ENCODE results near the gene ETS1.

ETS1 gene

GRCh38 chr11:128525411-128526243 is 61.7 kb downstream of the ETS1 start:
- Histone ChIP-seq H3K4me3 (ENCODE audit: low read depth, low read length) (no peak overlapping the region), H3K27ac (ENCODE audit: extremely low read depth, low read depth, low read length) (no peak overlapping the region), H3K36me3 (ENCODE audit: control insufficient read depth in 2 of 2, insufficient read depth in 1 of 2, low read length in 2 of 2) (no peaks in the 10 kb centered on the region), H3K9me3 (ENCODE audit: control insufficient read depth, insufficient read depth, low read depth, low read length) (no peaks in the 10 kb centered on the region), H3K4me1 (ENCODE audit: control insufficient read depth, insufficient read depth, low read length) (peaks cover 12% of the 10 kb centered on the region)
- POLR2A ChIA-PET = interaction anchor here (0.6 kb wide), 1 partner anchor 331 kb away, joined by 10 read pairs; no protein-coding TSS in a partner anchor
- TF ChIP-seq OVOL3 (tag by site-specific recombination; IDR thresholded peaks at IDR 0.05) (no peak), ZBTB21 (tag by site-specific recombination; IDR thresholded peaks at IDR 0.05) (no peak)
- CTCF ChIA-PET = interaction anchor here (0.7 to 1.0 kb wide), 3 partner anchors 29 to 496 kb away, joined by 3 to 7 read pairs (median 4); no protein-coding TSS in a partner anchor

GRCh38 chr11:128524172-128524571 is 63.2 kb downstream of the ETS1 start:
- Histone ChIP-seq H3K9me3 (ENCODE audit: control insufficient read depth, insufficient read depth, low read depth, low read length) (no peaks in the 10 kb centered on the region), H3K4me3 (ENCODE audit: low read depth, low read length) (no peak overlapping the region), H3K36me3 (ENCODE audit: control insufficient read depth in 2 of 2, insufficient read depth in 1 of 2, low read length in 2 of 2) (no peaks in the 10 kb centered on the region), H3K27ac (ENCODE audit: extremely low read depth, low read depth, low read length) (no peak overlapping the region), H3K4me1 (ENCODE audit: control insufficient read depth, insufficient read depth, low read length) (peaks cover 14% of the 10 kb centered on the region)
- ChIA-PET CTCF (no interaction called here), POLR2A (no interaction called here)
- TF ChIP-seq KLF16 (tag by site-specific recombination; IDR thresholded peaks at IDR 0.05) = no peak
- TF ChIP-seq ZNF350 (tag by site-specific recombination; IDR thresholded peaks at IDR 0.05) = no peak
- no peak for TF ChIP-seq HOXC10 (CRISPR knock-in tag; IDR thresholded peaks at IDR 0.05)
- no peak for TF ChIP-seq ZNF76 (tag by site-specific recombination; IDR thresholded peaks at IDR 0.05; ENCODE audit: borderline replicate concordance, low read depth)
- no peak for TF ChIP-seq ZNF37A (tag by site-specific recombination; IDR thresholded peaks at IDR 0.05)
- no peak for TF ChIP-seq ZNF24 (tag by site-specific recombination; IDR thresholded peaks at IDR 0.05)
- no peak for TF ChIP-seq ZNF585B (tag by site-specific recombination; IDR thresholded peaks at IDR 0.05)
- no peak for TF ChIP-seq ZNF10 (tag by site-specific recombination; IDR thresholded peaks at IDR 0.05)
- TF ChIP-seq ZNF341 (tag by site-specific recombination; IDR thresholded peaks at IDR 0.05; ENCODE audit: low read depth) = no peak
- TF ChIP-seq HOXD13 (CRISPR knock-in tag; IDR thresholded peaks at IDR 0.05; ENCODE audit: borderline replicate concordance) = no peak
- TF ChIP-seq ZNF423 (tag by site-specific recombination; IDR thresholded peaks at IDR 0.05) = no peak
- TF ChIP-seq ZNF664 (tag by site-specific recombination; IDR thresholded peaks at IDR 0.05) = no peak
- TF ChIP-seq ZFP3 (tag by site-specific recombination; IDR thresholded peaks at IDR 0.05; ENCODE audit: low read depth) = no peak
- no peak for TF ChIP-seq MEIS1 (CRISPR knock-in tag; IDR thresholded peaks at IDR 0.05; ENCODE audit: borderline replicate concordance)
- no peak for TF ChIP-seq GLI2 (tag by site-specific recombination; IDR thresholded peaks at IDR 0.05; ENCODE audit: borderline replicate concordance, low read depth)
- no peak for TF ChIP-seq ZNF157 (tag by site-specific recombination; IDR thresholded peaks at IDR 0.05)
- no peak for TF ChIP-seq ZXDB (tag by site-specific recombination; IDR thresholded peaks at IDR 0.05)

- ChIA-PET CTCF (interaction anchor here (0.7 to 1.0 kb wide), 2 partner anchors 31 to 211 kb away, joined by 3 to 4 read pairs; no protein-coding TSS in a partner anchor), POLR2A (no interaction called here)
- Histone ChIP-seq H3K9me3 (ENCODE audit: control insufficient read depth, insufficient read depth, low read depth, low read length) (no peaks in the 10 kb centered on the region), H3K4me3 (ENCODE audit: low read depth, low read length) (no peak overlapping the region), H3K27ac (ENCODE audit: extremely low read depth, low read depth, low read length) (no peak overlapping the region), H3K36me3 (ENCODE audit: control insufficient read depth in 2 of 2, insufficient read depth in 1 of 2, low read length in 2 of 2) (no peaks in the 10 kb centered on the region), H3K4me1 (ENCODE audit: control insufficient read depth, insufficient read depth, low read length) (peaks cover 14% of the 10 kb centered on the region)
- TF ChIP-seq ZNF223 (tag by site-specific recombination; IDR thresholded peaks at IDR 0.05) (no peak), GLI2 (tag by site-specific recombination; IDR thresholded peaks at IDR 0.05; ENCODE audit: borderline replicate concordance, low read depth) (no peak), ZFP69B (tag by site-specific recombination; IDR thresholded peaks at IDR 0.05) (no peak), ZNF274 (IDR thresholded peaks at IDR 0.05; ENCODE audit: low read length) (no peak), ZNF274 (tag by site-specific recombination; IDR thresholded peaks at IDR 0.05; ENCODE audit: borderline replicate concordance) (no peak), PRDM4 (tag by site-specific recombination; IDR thresholded peaks at IDR 0.05) (no peak), ZNF24 (tag by site-specific recombination; IDR thresholded peaks at IDR 0.05) (no peak), SETDB1 (IDR thresholded peaks at IDR 0.05; ENCODE audit: insufficient read length, low read length) (no peak), ZNF354C (tag by site-specific recombination; IDR thresholded peaks at IDR 0.05; ENCODE audit: borderline replicate concordance, low read depth) (no peak), PRDM1 (tag by site-specific recombination; IDR thresholded peaks at IDR 0.05) (no peak), KLF7 (tag by site-specific recombination; IDR thresholded peaks at IDR 0.05; ENCODE audit: borderline replicate concordance) (no peak), ZNF529 (tag by site-specific recombination; IDR thresholded peaks at IDR 0.05; ENCODE audit: insufficient replicate concordance) (no peak), ZBTB26 (tag by site-specific recombination; optimal IDR thresholded peaks at IDR 0.05) (no peak)
Observed at GRCh38 chr11:128523641-128524040, 63.7 kb downstream of the ETS1 start.

Data from HEK293 (cell line).